T-helper 1 cell treated with Interleukin-12 subunit alpha and Interleukin-12 subunit beta and Interleukin-4 antibody, amounts not matched to agents 30 ng/mL and 1 ng/mL, for 36 hours (primary cell): ENCODE results near the gene DYNLT2. TPM values are rescaled to one million over a fixed set of nuclear protein-coding genes. Genes with fewer than 3 reads are reported as not detected.
"Not testable (repeated sequence)": the region's sequence is repeated elsewhere in the genome, so short reads cannot be mapped to it uniquely, and the experiment has no call there.

Source experiments
- intact Hi-C: fragments of 100-400 bp; cut with micrococcal nuclease; formaldehyde crosslinking; loops from one replicate; pipeline ENCODE4 v1.15.1; 2024
- total RNA-seq: library from RNA; stranded (reverse); gene quantifications from 2 replicates; pipeline ENCODE4 v1.2.3, GENCODE V29; 2022

DYNLT2 gene
- total RNA-seq, 1 donor from 2014 or later, result 2.0 TPM

GRCh38 chr6:169783971-169784820, 32.8 kb upstream of the DYNLT2 start:
- intact Hi-C loops, result no loop called here

GRCh38 chr6:169783401-169783800, 32.0 kb upstream of the DYNLT2 start:
- intact Hi-C loops, result no loop called here

- intact Hi-C loops, result no loop called here
Observed at GRCh38 chr6:169782966-169783365, 31.6 kb upstream of the DYNLT2 start.

GRCh38 chr6:169780571-169781091, 29.3 kb upstream of the DYNLT2 start:
- intact Hi-C loops, result no loop called here

GRCh38 chr6:169779896-169780295, 28.5 kb upstream of the DYNLT2 start:
- intact Hi-C loops, result no loop called here

- intact Hi-C loops, result no loop called here
Observed at GRCh38 chr6:169779092-169779815, 27.9 kb upstream of the DYNLT2 start.

GRCh38 chr6:169778646-169779045, 27.3 kb upstream of the DYNLT2 start:
- intact Hi-C loops, result no loop called here

GRCh38 chr6:169777896-169778295, 26.5 kb upstream of the DYNLT2 start:
- intact Hi-C loops, result no loop called here

GRCh38 chr6:169776379-169776778, 25.0 kb upstream of the DYNLT2 start:
- intact Hi-C loops, result no loop called here

- intact Hi-C loops, result no loop called here
Observed at GRCh38 chr6:169775321-169775720, 23.9 kb upstream of the DYNLT2 start.

GRCh38 chr6:169774347-169774746, 23.0 kb upstream of the DYNLT2 start:
- intact Hi-C loops, result no loop called here

GRCh38 chr6:169766921-169767736, 15.8 kb upstream of the DYNLT2 start:
- intact Hi-C loops, result no loop called here

- intact Hi-C loops, result no loop called here
Observed at GRCh38 chr6:169766232-169766631, 14.9 kb upstream of the DYNLT2 start.

- intact Hi-C loops, result not testable (repeated sequence)
Observed at GRCh38 chr6:169765789-169766188, 14.4 kb upstream of the DYNLT2 start.

- intact Hi-C loops, result no loop called here
Observed at GRCh38 chr6:169763881-169764280, 12.5 kb upstream of the DYNLT2 start.

GRCh38 chr6:169763308-169763707, 11.9 kb upstream of the DYNLT2 start:
- intact Hi-C loops, result no loop called here

- intact Hi-C loops, result no loop called here
Observed at GRCh38 chr6:169755162-169755561, 3.8 kb upstream of the DYNLT2 start.

- intact Hi-C loops, result no loop called here
Observed at GRCh38 chr6:169752074-169752623, 777 bp upstream of the DYNLT2 start.

GRCh38 chr6:169746556-169746955, 4.8 kb downstream of the DYNLT2 start:
- intact Hi-C loops, result no loop called here

- intact Hi-C loops, result no loop called here
Observed at GRCh38 chr6:169745405-169745804, 6.0 kb downstream of the DYNLT2 start.

GRCh38 chr6:169741344-169741743, 10.0 kb downstream of the DYNLT2 start:
- intact Hi-C loops, result no loop called here
